ENCODE results near the gene SWI5. TPM values are rescaled to one million over a fixed set of nuclear protein-coding genes. Genes with fewer than 3 reads are reported as not detected.

SWI5 gene
- total RNA-seq, 3 donors from 2014 or later (not counting 1 experiment from before 2014, with no cell fraction given) = 6.3 to 9.3 (median 8.4) TPM

DNA sequence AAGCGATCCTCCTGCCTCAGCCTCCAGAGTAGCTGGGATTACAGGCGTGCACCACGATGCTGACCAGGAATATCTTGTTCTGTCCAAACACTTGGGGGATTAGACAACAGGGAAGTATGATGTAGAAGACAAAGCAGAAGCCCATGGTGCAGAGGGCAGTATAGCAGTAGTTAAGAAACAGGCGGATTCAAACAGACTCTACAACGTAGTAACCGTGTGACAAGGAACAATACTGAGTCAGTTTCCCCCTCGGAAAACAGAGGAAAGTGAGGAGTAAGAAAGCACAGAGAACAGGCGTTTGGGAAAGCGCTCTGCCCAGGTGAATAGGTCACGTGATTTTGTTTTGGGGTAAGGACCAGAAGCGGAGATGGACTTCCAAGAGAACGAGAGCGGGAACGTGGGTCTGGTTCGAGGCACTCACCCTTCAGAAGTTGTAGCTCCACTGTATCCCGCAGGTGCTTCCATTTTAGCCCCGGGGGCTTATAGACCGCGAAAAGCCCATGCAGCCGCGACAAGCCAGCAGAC is 45.9 kb downstream of the SWI5 start:
- Mint-ChIP-seq H3K4me1 (peaks cover 19 to 20% of the 10 kb centered on the region in 2 donors), H3K4me3 (peak overlapping the region; percentile 95), H3K27me3 (ENCODE audit: low read depth in 2 of 2) (no peaks in the 10 kb centered on the region), H3K36me3 (no peaks in the 10 kb centered on the region), H3K9me3 (no peaks in the 10 kb centered on the region), H3K27ac (peak overlapping the region; percentile 94 to 95)
- peaks cover 28% of the 10 kb centered on the region for H3K4me1 ChIP-seq (ENCODE audit: control insufficient read depth, insufficient read depth, low read length)
- DNase-seq = no peak
- intact Hi-C loops (cut with micrococcal nuclease) = loop anchor here (1.0 to 10.0 kb wide), 4 partner anchors 18 to 127 kb away; partner anchors contain the start of genes CIZ1, GOLGA2, SLC27A4 and SWI5
- TF ChIP-seq, protein P1, sequence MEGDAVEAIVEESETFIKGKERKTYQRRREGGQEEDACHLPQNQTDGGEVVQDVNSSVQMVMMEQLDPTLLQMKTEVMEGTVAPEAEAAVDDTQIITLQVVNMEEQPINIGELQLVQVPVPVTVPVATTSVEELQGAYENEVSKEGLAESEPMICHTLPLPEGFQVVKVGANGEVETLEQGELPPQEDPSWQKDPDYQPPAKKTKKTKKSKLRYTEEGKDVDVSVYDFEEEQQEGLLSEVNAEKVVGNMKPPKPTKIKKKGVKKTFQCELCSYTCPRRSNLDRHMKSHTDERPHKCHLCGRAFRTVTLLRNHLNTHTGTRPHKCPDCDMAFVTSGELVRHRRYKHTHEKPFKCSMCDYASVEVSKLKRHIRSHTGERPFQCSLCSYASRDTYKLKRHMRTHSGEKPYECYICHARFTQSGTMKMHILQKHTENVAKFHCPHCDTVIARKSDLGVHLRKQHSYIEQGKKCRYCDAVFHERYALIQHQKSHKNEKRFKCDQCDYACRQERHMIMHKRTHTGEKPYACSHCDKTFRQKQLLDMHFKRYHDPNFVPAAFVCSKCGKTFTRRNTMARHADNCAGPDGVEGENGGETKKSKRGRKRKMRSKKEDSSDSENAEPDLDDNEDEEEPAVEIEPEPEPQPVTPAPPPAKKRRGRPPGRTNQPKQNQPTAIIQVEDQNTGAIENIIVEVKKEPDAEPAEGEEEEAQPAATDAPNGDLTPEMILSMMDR (IDR thresholded peaks at IDR 0.05) = no peak
- ATAC-seq = no peak
- 2% methylated on average over 21 of the region's 21 CpGs for WGBS (ENCODE audit: insufficient coverage)
- H3K9me3 ChIP-seq (ENCODE audit: control insufficient read depth, insufficient read depth, low read length) = no peaks in the 10 kb centered on the region
- no peaks in the 10 kb centered on the region for H3K27me3 ChIP-seq (ENCODE audit: control insufficient read depth, insufficient read depth, low read length)
- H3K4me3 ChIP-seq (ENCODE audit: low read length) = peak overlapping the region; percentile 95
- peak overlapping the region; percentile 92 for H3K27ac ChIP-seq (ENCODE audit: low read length)
- peaks cover 12% of the 10 kb centered on the region for H3K36me3 ChIP-seq (ENCODE audit: control insufficient read depth, insufficient read depth, low read length)

DNA sequence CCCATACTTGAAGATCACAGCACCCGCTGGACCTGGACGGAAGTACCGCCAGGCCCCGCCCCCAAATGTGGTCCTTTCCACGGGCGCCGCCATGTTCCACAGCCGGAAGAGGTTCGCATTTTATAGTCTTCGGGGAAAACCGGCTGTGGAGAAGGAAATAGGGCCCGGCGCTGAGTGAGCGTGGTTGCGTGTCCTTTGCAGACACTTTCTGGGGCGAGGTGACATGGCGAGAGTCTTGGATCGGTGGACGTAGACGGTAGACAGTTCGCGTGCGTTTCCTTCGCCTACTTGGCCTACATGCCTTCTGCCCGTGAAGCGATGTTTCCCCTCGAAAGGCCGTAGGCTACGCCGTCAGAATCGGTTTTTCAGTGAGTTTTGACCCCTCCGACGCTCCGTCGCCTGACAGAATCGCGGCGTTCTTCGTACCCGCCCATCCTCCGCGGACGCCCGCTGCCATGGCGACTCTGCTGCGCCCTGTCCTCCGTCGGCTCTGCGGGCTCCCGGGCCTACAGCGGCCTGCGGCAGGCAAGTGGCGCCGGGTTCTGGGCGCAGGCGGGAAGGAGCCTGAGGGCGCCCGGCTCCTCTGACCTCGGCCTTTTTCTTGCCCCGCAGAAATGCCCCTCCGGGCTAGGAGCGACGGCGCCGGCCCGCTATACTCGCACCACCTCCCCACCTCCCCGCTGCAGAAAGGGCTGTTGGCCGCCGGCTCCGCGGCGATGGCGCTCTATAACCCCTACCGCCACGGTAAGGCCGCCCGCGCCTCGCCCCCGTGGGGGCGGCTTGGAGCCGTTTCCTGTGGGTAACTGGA is 46.5 kb downstream of the SWI5 start, which contains the start of the genes COQ4 and TRUB2:
TSS of gene COQ4 (plus strand) at position 436 of the 808 bp plus-strand sequence. CDS start at position 456, 20 bp downstream.
TSS of gene TRUB2 (minus strand) at position 44 of the 808 bp plus-strand sequence. CDS start at position 5, 39 bp downstream.
- peak within 1 kb of the TSS; percentile 95 for H3K4me3 ChIP-seq (ENCODE audit: low read length)
- peaks cover 11% of the 10 kb centered on the region for H3K36me3 ChIP-seq (ENCODE audit: control insufficient read depth, insufficient read depth, low read length)
- no peaks in the 10 kb centered on the region for H3K27me3 ChIP-seq (ENCODE audit: control insufficient read depth, insufficient read depth, low read length)
- intact Hi-C loops (cut with micrococcal nuclease) = loop anchor here (1.0 to 10.0 kb wide), 4 partner anchors 18 to 128 kb away; partner anchors contain the start of genes CIZ1, GOLGA2, SLC27A4 and SWI5
- TF ChIP-seq, protein P1 (IDR thresholded peaks at IDR 0.05) = no peak
- Mint-ChIP-seq H3K36me3 (no peaks in the 10 kb centered on the region), H3K4me1 (peaks cover 19 to 20% of the 10 kb centered on the region in 2 donors), H3K27ac (peak within 1 kb of the TSS; percentile 94 to 95), H3K4me3 (peak within 1 kb of the TSS; percentile 95), H3K9me3 (no peaks in the 10 kb centered on the region), H3K27me3 (ENCODE audit: low read depth in 2 of 2) (no peaks in the 10 kb centered on the region)
- WGBS (ENCODE audit: insufficient coverage) = under 1% methylated on average over 83 of the region's 83 CpGs
- peaks cover 28% of the 10 kb centered on the region for H3K4me1 ChIP-seq (ENCODE audit: control insufficient read depth, insufficient read depth, low read length)
- DNase-seq (peak; percentile 88 to 96), ATAC-seq (peak; percentile 88 to 95 (median 90))
- no peaks in the 10 kb centered on the region for H3K9me3 ChIP-seq (ENCODE audit: control insufficient read depth, insufficient read depth, low read length)
- peak within 1 kb of the TSS; percentile 92 for H3K27ac ChIP-seq (ENCODE audit: low read length)

DNA sequence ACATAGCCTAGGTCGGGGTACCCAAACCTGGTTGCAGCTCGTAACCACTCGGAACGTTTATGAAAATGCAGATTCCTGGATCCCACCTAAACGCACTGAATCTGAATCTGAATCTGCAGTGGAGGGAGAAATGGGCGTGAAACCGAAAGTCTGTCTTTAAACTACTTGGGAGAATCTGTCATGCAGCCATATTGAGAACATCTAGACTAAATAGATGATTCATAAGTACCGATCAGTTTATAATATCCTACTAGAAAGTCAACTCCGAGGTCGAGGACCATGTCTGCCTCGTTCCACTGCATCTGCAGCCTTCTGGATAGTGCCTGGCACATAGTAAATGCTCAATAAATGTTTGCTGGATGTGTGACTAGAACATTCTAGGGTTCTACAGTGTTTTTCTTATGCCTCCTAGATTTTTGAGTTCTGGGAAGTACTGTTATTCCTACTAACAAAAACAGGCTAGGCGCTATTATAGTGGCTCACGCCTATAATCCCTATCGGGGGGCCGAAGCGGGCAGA is 47.2 kb downstream of the SWI5 start:
- H3K27ac ChIP-seq (ENCODE audit: low read length) = peak overlapping the region; percentile 92
- TF ChIP-seq, protein P1 (IDR thresholded peaks at IDR 0.05) = no peak
- Mint-ChIP-seq H3K4me3 (peak overlapping the region; percentile 95), H3K27me3 (ENCODE audit: low read depth in 2 of 2) (no peaks in the 10 kb centered on the region), H3K36me3 (no peaks in the 10 kb centered on the region), H3K9me3 (no peaks in the 10 kb centered on the region), H3K4me1 (peaks cover 19 to 24% of the 10 kb centered on the region in 2 donors), H3K27ac (peak overlapping the region; percentile 94 to 95)
- WGBS (ENCODE audit: insufficient coverage) = 26% methylated on average over 15 of the region's 16 CpGs
- no peaks in the 10 kb centered on the region for H3K9me3 ChIP-seq (ENCODE audit: control insufficient read depth, insufficient read depth, low read length)
- H3K27me3 ChIP-seq (ENCODE audit: control insufficient read depth, insufficient read depth, low read length) = no peaks in the 10 kb centered on the region
- intact Hi-C loops (cut with micrococcal nuclease) = loop anchor here (5.0 to 10.0 kb wide), 2 partner anchors 46 to 128 kb away; partner anchors contain the start of genes CIZ1, GOLGA2 and SWI5
- peak overlapping the region; percentile 95 for H3K4me3 ChIP-seq (ENCODE audit: low read length)
- no peak for DNase-seq
- H3K36me3 ChIP-seq (ENCODE audit: control insufficient read depth, insufficient read depth, low read length) = peaks cover 13% of the 10 kb centered on the region
- peaks cover 28% of the 10 kb centered on the region for H3K4me1 ChIP-seq (ENCODE audit: control insufficient read depth, insufficient read depth, low read length)
- ATAC-seq = no peak

All from natural killer cell (primary cell).